IMR-90 (cell line): ENCODE results near the gene INSR.

ENCODE experiments used
- CTCF ChIP-seq: conservative IDR thresholded peaks from 2 replicates; pipeline ENCODE4 v1.5.1; 2012; ENCODE audit warnings: mild to moderate bottlenecking, low read depth, low read length, improper control_type of control experiment
- ELK1 ChIP-seq: fragments of 150-350 bp; IDR thresholded peaks from 2 replicates; pipeline ENCODE4 v1.6.1; 2016; ENCODE audit warnings: low read depth, mild to moderate bottlenecking, low read length, moderate library complexity, borderline replicate concordance
- MAZ ChIP-seq: IDR thresholded peaks from 2 replicates; pipeline ENCODE4 v1.6.1; 2012; ENCODE audit warnings: low read depth, mild to moderate bottlenecking, low read length, improper control_type of control experiment, moderate library complexity, borderline replicate concordance
- POLR2A ChIP-seq: IDR thresholded peaks from 2 replicates; pipeline ENCODE4 v1.6.1; 2012; ENCODE audit warnings: mild to moderate bottlenecking, low read depth, low read length
- RCOR1 ChIP-seq: IDR thresholded peaks from 2 replicates; pipeline ENCODE4 v1.6.1; 2012; ENCODE audit warnings: mild to moderate bottlenecking, low read length, improper control_type of control experiment; ENCODE audit not compliant: insufficient replicate concordance
- USF2 ChIP-seq: fragments of 150-350 bp; IDR thresholded peaks from 2 replicates; pipeline ENCODE4 v1.6.1; 2017; ENCODE audit warnings: mild to moderate bottlenecking, antibody characterized with exemption, low read length, low read depth

DNA sequence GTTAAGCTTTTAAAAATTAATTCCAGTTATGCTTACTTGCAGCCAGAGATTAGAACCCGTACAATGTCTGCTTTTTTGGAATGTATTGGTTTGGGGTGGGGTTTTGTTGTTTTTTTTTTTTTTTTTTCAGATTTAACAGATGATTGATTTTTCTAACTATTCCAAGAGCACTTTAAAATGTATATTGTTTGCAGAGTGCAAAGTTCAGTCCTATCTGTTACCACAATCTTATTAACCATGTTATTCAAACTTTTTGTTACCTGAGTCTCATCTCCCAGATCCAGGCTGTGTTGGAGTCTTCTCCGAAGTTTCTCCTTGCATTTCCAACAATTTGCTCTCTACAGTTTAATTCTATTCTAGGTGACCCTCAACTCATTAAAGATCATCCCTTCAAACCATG, 91.3 kb downstream of the INSR start:
- TF ChIP-seq RCOR1, result no peak
- TF ChIP-seq CTCF, result no peak
- no peak for TF ChIP-seq MAZ
- TF ChIP-seq ELK1, result no peak
- TF ChIP-seq POLR2A, result no peak
- no peak for TF ChIP-seq USF2
